Measurements from ENCODE around the gene CDC42BPB.

Gene CDC42BPB

GRCh38 chr14:102903889-102904512 is 153.3 kb downstream of the CDC42BPB start:
- TF ChIP-seq CTCF (IDR thresholded peaks at IDR 0.05; ENCODE audit: low read length, missing control alignments): no peak
- H3K4me3 ChIP-seq (replicated peaks; ENCODE audit: low read depth, low read length): no peak overlapping the region
- DNase-seq (ENCODE audit: low read depth): no peak

- DNase-seq (ENCODE audit: low read depth): no peak
- no peak for TF ChIP-seq CTCF (IDR thresholded peaks at IDR 0.05; ENCODE audit: low read length, missing control alignments)
- no peak overlapping the region for H3K4me3 ChIP-seq (replicated peaks; ENCODE audit: low read depth, low read length)
Measured at GRCh38 chr14:102903248-102903888, 154.0 kb downstream of the CDC42BPB start.

GRCh38 chr14:102902523-102903247 is 154.7 kb downstream of the CDC42BPB start:
- H3K4me3 ChIP-seq (replicated peaks; ENCODE audit: low read depth, low read length): no peak overlapping the region
- no peak for TF ChIP-seq CTCF (IDR thresholded peaks at IDR 0.05; ENCODE audit: low read length, missing control alignments)

GRCh38 chr14:102902086-102902485 is 155.3 kb downstream of the CDC42BPB start:
- no peak for TF ChIP-seq CTCF (IDR thresholded peaks at IDR 0.05; ENCODE audit: low read length, missing control alignments)
- DNase-seq (ENCODE audit: low read depth): no peak
- no peak overlapping the region for H3K4me3 ChIP-seq (replicated peaks; ENCODE audit: low read depth, low read length)

More at GRCh38 chr14:102902523-102903247, 154.7 kb downstream of the CDC42BPB start:
- DNase-seq (ENCODE audit: low read depth): no peak

GRCh38 chr14:102901633-102902032 is 155.7 kb downstream of the CDC42BPB start:
- TF ChIP-seq CTCF (IDR thresholded peaks at IDR 0.05; ENCODE audit: low read length, missing control alignments): no peak
- H3K4me3 ChIP-seq (replicated peaks; ENCODE audit: low read depth, low read length): no peak overlapping the region
- no peak for DNase-seq (ENCODE audit: low read depth)

GRCh38 chr14:102900631-102901571 is 156.4 kb downstream of the CDC42BPB start:
- H3K4me3 ChIP-seq (replicated peaks; ENCODE audit: low read depth, low read length): no peak overlapping the region
- no peak for DNase-seq (ENCODE audit: low read depth)
- no peak for TF ChIP-seq CTCF (IDR thresholded peaks at IDR 0.05; ENCODE audit: low read length, missing control alignments)

Measured in fibroblast of pulmonary artery (primary cell).